ENCODE measurements around the gene TRIM17.

- TF ChIP-seq CTCF (conservative IDR thresholded peaks at IDR 0.05): no peak
- no peak for TF ChIP-seq EZH2 (IDR thresholded peaks at IDR 0.05; ENCODE audit: low read depth)
These were observed 39.7 kb downstream of the TRIM17 start for GRCh38 chr1:228376651-228377631.
